ENCODE measurements around the gene FITM1.

DNA sequence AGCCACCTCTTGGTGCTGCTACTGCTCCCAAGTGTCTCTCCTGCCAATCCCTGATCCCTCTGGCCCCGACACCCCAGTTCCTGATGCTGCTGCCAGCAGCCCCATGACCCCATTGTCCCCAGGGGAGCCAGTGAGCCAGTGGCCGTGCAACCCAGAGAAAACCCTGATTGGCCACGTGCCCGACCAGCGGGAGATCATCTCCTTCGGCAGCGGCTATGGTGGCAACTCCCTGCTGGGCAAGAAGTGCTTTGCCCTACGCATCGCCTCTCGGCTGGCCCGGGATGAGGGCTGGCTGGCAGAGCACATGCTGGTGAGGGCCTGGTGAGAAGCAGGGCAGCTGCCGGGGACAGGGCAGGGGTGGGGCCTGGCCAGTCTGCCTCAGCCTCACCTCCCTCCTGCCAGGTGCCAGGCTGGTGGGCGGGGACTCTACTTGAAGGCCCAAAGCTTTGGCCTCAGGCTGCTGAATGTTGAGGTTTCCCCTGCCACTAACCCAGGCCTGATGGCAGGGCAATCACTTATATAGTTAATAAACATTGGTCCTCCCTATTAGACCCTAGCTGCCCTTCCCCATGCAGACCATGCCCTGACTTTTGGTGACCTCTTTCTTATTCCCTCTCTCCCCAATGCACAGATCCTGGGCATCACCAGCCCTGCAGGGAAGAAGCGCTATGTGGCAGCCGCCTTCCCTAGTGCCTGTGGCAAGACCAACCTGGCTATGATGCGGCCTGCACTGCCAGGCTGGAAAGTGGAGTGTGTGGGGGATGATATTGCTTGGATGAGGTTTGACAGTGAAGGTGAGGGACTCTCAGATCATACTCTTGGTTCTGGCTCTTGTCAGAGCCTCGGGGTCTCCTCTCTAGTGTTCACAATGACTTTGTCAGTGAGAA lies 31.3 kb upstream of the FITM1 start:
- TF ChIP-seq, protein P1, sequence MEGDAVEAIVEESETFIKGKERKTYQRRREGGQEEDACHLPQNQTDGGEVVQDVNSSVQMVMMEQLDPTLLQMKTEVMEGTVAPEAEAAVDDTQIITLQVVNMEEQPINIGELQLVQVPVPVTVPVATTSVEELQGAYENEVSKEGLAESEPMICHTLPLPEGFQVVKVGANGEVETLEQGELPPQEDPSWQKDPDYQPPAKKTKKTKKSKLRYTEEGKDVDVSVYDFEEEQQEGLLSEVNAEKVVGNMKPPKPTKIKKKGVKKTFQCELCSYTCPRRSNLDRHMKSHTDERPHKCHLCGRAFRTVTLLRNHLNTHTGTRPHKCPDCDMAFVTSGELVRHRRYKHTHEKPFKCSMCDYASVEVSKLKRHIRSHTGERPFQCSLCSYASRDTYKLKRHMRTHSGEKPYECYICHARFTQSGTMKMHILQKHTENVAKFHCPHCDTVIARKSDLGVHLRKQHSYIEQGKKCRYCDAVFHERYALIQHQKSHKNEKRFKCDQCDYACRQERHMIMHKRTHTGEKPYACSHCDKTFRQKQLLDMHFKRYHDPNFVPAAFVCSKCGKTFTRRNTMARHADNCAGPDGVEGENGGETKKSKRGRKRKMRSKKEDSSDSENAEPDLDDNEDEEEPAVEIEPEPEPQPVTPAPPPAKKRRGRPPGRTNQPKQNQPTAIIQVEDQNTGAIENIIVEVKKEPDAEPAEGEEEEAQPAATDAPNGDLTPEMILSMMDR (IDR thresholded peaks at IDR 0.05; ENCODE audit: poor library complexity, severe bottlenecking): no peak
- no peak for TF ChIP-seq RAD21 (conservative IDR thresholded peaks at IDR 0.05)
- TF ChIP-seq SMC3 (conservative IDR thresholded peaks at IDR 0.05; ENCODE audit: poor library complexity): no peak
- TF ChIP-seq TAF1 (IDR thresholded peaks at IDR 0.05; ENCODE audit: low read depth): no peak
- TF ChIP-seq, protein P2, sequence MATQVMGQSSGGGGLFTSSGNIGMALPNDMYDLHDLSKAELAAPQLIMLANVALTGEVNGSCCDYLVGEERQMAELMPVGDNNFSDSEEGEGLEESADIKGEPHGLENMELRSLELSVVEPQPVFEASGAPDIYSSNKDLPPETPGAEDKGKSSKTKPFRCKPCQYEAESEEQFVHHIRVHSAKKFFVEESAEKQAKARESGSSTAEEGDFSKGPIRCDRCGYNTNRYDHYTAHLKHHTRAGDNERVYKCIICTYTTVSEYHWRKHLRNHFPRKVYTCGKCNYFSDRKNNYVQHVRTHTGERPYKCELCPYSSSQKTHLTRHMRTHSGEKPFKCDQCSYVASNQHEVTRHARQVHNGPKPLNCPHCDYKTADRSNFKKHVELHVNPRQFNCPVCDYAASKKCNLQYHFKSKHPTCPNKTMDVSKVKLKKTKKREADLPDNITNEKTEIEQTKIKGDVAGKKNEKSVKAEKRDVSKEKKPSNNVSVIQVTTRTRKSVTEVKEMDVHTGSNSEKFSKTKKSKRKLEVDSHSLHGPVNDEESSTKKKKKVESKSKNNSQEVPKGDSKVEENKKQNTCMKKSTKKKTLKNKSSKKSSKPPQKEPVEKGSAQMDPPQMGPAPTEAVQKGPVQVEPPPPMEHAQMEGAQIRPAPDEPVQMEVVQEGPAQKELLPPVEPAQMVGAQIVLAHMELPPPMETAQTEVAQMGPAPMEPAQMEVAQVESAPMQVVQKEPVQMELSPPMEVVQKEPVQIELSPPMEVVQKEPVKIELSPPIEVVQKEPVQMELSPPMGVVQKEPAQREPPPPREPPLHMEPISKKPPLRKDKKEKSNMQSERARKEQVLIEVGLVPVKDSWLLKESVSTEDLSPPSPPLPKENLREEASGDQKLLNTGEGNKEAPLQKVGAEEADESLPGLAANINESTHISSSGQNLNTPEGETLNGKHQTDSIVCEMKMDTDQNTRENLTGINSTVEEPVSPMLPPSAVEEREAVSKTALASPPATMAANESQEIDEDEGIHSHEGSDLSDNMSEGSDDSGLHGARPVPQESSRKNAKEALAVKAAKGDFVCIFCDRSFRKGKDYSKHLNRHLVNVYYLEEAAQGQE (IDR thresholded peaks at IDR 0.05; ENCODE audit: borderline replicate concordance): no peak
- no peak for TF ChIP-seq POLR2AphosphoS5 (IDR thresholded peaks at IDR 0.05)

Data from neural cell (in vitro differentiated cells).